Caco-2 (cell line): ENCODE data around the gene BARHL1. TPM values are rescaled to one million over a fixed set of nuclear protein-coding genes. Genes with fewer than 3 reads are reported as not detected.

Source experiments
- BruUV-seq: library from RNA; stranded (reverse); fragments of 400-500 nt; replicated peaks from 2 replicates; lab custom pipeline; 2021; lab: Mats Ljungman, UMichigan
- CTCF ChIA-PET: fragments of 300-600 bp; sonication (Branson Sonifier 250); formaldehyde crosslinking; loops from one replicate; lab custom pipeline; 2022; ENCODE audit warnings: antibody characterized with exemption; lab: Charles Lee
- POLR2A ChIA-PET: fragments of 300-600 bp; sonication (Branson Sonifier 250); formaldehyde crosslinking; loops from one replicate; lab custom pipeline; 2022; ENCODE audit warnings: antibody characterized with exemption; lab: Charles Lee
- DNase-seq, 2 experiments: peaks; one replicate each; pipeline versions ENCODE4 v3.0.0 to v3.0.0-alpha.2; 2020 to 2022
- H3K27me3 ChIP-seq: replicated peaks from 2 replicates; pipeline ENCODE4 v1.6.0; 2011; ENCODE audit warnings: low read length; ENCODE audit not compliant: control insufficient read depth, insufficient read depth
- H3K36me3 ChIP-seq: 2 replicates; pipeline ENCODE4 v1.5.1; 2011; ENCODE audit warnings: low read length; ENCODE audit not compliant: control insufficient read depth, insufficient read depth
- H3K4me1 ChIP-seq: fragments of 250-450 bp; sonication (Bioruptor Pico); 2 replicates; pipeline ENCODE4 v1.5.1; 2020; ENCODE audit warnings: mild to moderate bottlenecking
- H3K4me3 ChIP-seq: 2 replicates; pipeline ENCODE4 v1.5.1; 2011; ENCODE audit warnings: low read depth, mild to moderate bottlenecking, control low read depth, low read length
- H3K9me3 ChIP-seq: fragments of 250-450 bp; sonication (Bioruptor Pico); 2 replicates; pipeline ENCODE4 v1.5.1; 2020; ENCODE audit warnings: mild to moderate bottlenecking, moderate library complexity
- H3K27ac Mint-ChIP-seq: one replicate; pipeline ENCODE4 v1.8.0; 2022; ENCODE audit warnings: mixed read lengths; ENCODE audit not compliant: unreplicated experiment
- H3K27me3 Mint-ChIP-seq: one replicate; pipeline ENCODE4 v1.8.0; 2022; ENCODE audit warnings: mixed read lengths; ENCODE audit not compliant: insufficient read depth, unreplicated experiment
- H3K36me3 Mint-ChIP-seq: one replicate; pipeline ENCODE4 v1.8.0; 2022; ENCODE audit warnings: mild to moderate bottlenecking, mixed read lengths; ENCODE audit not compliant: insufficient read depth, unreplicated experiment
- H3K4me1 Mint-ChIP-seq: one replicate; pipeline ENCODE4 v1.8.0; 2022; ENCODE audit warnings: low read depth, mixed read lengths; ENCODE audit not compliant: unreplicated experiment
- H3K4me3 Mint-ChIP-seq: one replicate; pipeline ENCODE4 v1.8.0; 2022; ENCODE audit warnings: mild to moderate bottlenecking, moderate library complexity, mixed read lengths; ENCODE audit not compliant: unreplicated experiment
- H3K9me3 Mint-ChIP-seq: one replicate; pipeline ENCODE4 v1.8.0; 2022; ENCODE audit warnings: mixed read lengths; ENCODE audit not compliant: unreplicated experiment
- CTCF ChIP-seq, 2 experiments: fragments of 200-600 bp in 1 of 2; IDR thresholded peaks; 1 replicate in 1 of 2; 2 replicates in 1 of 2; pipeline versions ENCODE4 v1.5.1 to v1.8.0; 2011 to 2022; ENCODE audit warnings: antibody characterized with exemption in 1 of 2, control low read depth in 1 of 2, inconsistent platforms in 1 of 2, low read depth in 1 of 2, low read length in 1 of 2, mild to moderate bottlenecking in 1 of 2, moderate library complexity in 1 of 2; ENCODE audit not compliant: insufficient read depth in 1 of 2, severe bottlenecking in 1 of 2, unreplicated experiment in 1 of 2
- intact Hi-C: fragments of 100-400 bp; cut with micrococcal nuclease; formaldehyde crosslinking; loops from one replicate; pipeline ENCODE4 v1.10.0; 2022; ENCODE audit not compliant: unreplicated experiment
- total RNA-seq: library from RNA; stranded (reverse); gene quantifications from 2 replicates; pipeline ENCODE4 v1.2.3, GENCODE V29; 2022

BARHL1 gene
- total RNA-seq, 1 experiment from 2014 or later = not detected

- Mint-ChIP-seq H3K36me3 (peaks cover 64% of the 10 kb centered on the region), H3K27me3 (no peaks in the 10 kb centered on the region), H3K4me1 (no peaks in the 10 kb centered on the region), H3K27ac (no peak overlapping the region), H3K4me3 (no peak overlapping the region), H3K9me3 (no peaks in the 10 kb centered on the region)
- Histone ChIP-seq H3K4me3 (no peak overlapping the region), H3K9me3 (no peaks in the 10 kb centered on the region), H3K27me3 (no peaks in the 10 kb centered on the region), H3K36me3 (no peaks in the 10 kb centered on the region; the same call in 1 of the 2 replicates), H3K4me1 (no peaks in the 10 kb centered on the region)
- ChIA-PET CTCF (no interaction called here), POLR2A (no interaction called here)
- no peak for TF ChIP-seq CTCF (IDR thresholded peaks at IDR 0.05; ENCODE audit: insufficient read depth in 1 of 2, low read depth in 1 of 2, low read length in 1 of 2, severe bottlenecking in 1 of 2, unreplicated experiment in 1 of 2)
- BruUV-seq = no TSS peak
- no peak for DNase-seq
- intact Hi-C loops = no loop called here
Measured at GRCh38 chr9:132634327-132634726, 51.9 kb downstream of the BARHL1 start.

- intact Hi-C loops = no loop called here
- Histone ChIP-seq H3K27me3 (no peaks in the 10 kb centered on the region), H3K36me3 (peaks cover 2% of the 10 kb centered on the region), H3K9me3 (no peaks in the 10 kb centered on the region), H3K4me3 (no peak overlapping the region), H3K4me1 (no peaks in the 10 kb centered on the region)
- Mint-ChIP-seq H3K27me3 (no peaks in the 10 kb centered on the region), H3K27ac (no peak overlapping the region), H3K4me3 (no peak overlapping the region), H3K4me1 (no peaks in the 10 kb centered on the region), H3K9me3 (no peaks in the 10 kb centered on the region), H3K36me3 (peaks cover 50% of the 10 kb centered on the region)
- no peak for DNase-seq
- BruUV-seq = no TSS peak
- no peak for TF ChIP-seq CTCF (IDR thresholded peaks at IDR 0.05; ENCODE audit: insufficient read depth in 1 of 2, low read depth in 1 of 2, low read length in 1 of 2, severe bottlenecking in 1 of 2, unreplicated experiment in 1 of 2)
- CTCF ChIA-PET = no interaction called here
- POLR2A ChIA-PET = no interaction called here
Measured at GRCh38 chr9:132637351-132637750, 54.9 kb downstream of the BARHL1 start.

- ChIA-PET POLR2A (no interaction called here), CTCF (no interaction called here)
- no peak for DNase-seq
- no peak overlapping the region for H3K4me3 ChIP-seq
- intact Hi-C loops = no loop called here
- Mint-ChIP-seq H3K27me3 (no peaks in the 10 kb centered on the region), H3K36me3 (peaks cover 51% of the 10 kb centered on the region), H3K4me1 (no peaks in the 10 kb centered on the region), H3K4me3 (no peak overlapping the region), H3K9me3 (no peaks in the 10 kb centered on the region), H3K27ac (no peak overlapping the region)
- TF ChIP-seq CTCF (IDR thresholded peaks at IDR 0.05; ENCODE audit: insufficient read depth in 1 of 2, low read depth in 1 of 2, low read length in 1 of 2, severe bottlenecking in 1 of 2, unreplicated experiment in 1 of 2) = no peak
- H3K9me3 ChIP-seq = no peaks in the 10 kb centered on the region
- no peaks in the 10 kb centered on the region for H3K27me3 ChIP-seq
- H3K4me1 ChIP-seq = no peaks in the 10 kb centered on the region
- BruUV-seq = no TSS peak
- H3K36me3 ChIP-seq = peaks cover 2% of the 10 kb centered on the region
Measured at GRCh38 chr9:132637801-132638200, 55.4 kb downstream of the BARHL1 start.
